Hepatocyte (in vitro differentiated cells): ENCODE results near the gene FARP1. TPM values are rescaled to one million over a fixed set of nuclear protein-coding genes. Genes with fewer than 3 reads are reported as not detected.

Experiments used
- DNase-seq: peaks from one replicate; pipeline ENCODE4 v3.0.0-alpha.2; 2016; ENCODE audit warnings: low spot score
- H2AFZ ChIP-seq: fragments of 200-600 bp; sonication (generic); 2 replicates; pipeline ENCODE4 v1.6.0; 2016; ENCODE audit warnings: antibody characterized with exemption, mild to moderate bottlenecking
- H3K27ac ChIP-seq: fragments of 200-600 bp; sonication (generic); 2 replicates; pipeline ENCODE4 v1.5.1; 2016; ENCODE audit warnings: mild to moderate bottlenecking
- H3K27me3 ChIP-seq: fragments of 200-600 bp; sonication (generic); 2 replicates; pipeline ENCODE4 v1.6.1; 2016
- H3K36me3 ChIP-seq: fragments of 200-600 bp; sonication (generic); replicated peaks from 2 replicates; pipeline ENCODE4 v1.5.1; 2016; ENCODE audit warnings: low read depth; ENCODE audit not compliant: insufficient read depth
- H3K4me1 ChIP-seq: fragments of 200-600 bp; sonication (generic); 2 replicates; pipeline ENCODE4 v1.5.1; 2016; ENCODE audit warnings: mild to moderate bottlenecking, moderate library complexity; ENCODE audit not compliant: insufficient read depth
- H3K4me2 ChIP-seq: fragments of 200-600 bp; sonication (generic); 2 replicates; pipeline ENCODE4 v1.6.0; 2016
- H3K4me3 ChIP-seq: fragments of 200-600 bp; sonication (generic); 2 replicates; pipeline ENCODE4 v1.5.1; 2016; ENCODE audit warnings: mild to moderate bottlenecking
- H3K79me2 ChIP-seq: fragments of 200-600 bp; sonication (generic); 2 replicates; pipeline ENCODE4 v1.6.0; 2017; ENCODE audit warnings: mild to moderate bottlenecking
- H3K9me2 ChIP-seq: fragments of 200-600 bp; sonication (generic); replicated peaks from 2 replicates; pipeline ENCODE4 v1.6.0; 2017; ENCODE audit warnings: mild to moderate bottlenecking; ENCODE audit not compliant: insufficient read depth
- H3K9me3 ChIP-seq: fragments of 200-600 bp; sonication (generic); 2 replicates; pipeline ENCODE4 v1.5.1; 2016; ENCODE audit warnings: low read depth, mild to moderate bottlenecking
- H4K20me1 ChIP-seq: fragments of 200-600 bp; sonication (generic); 2 replicates; pipeline ENCODE4 v1.6.0; 2016; ENCODE audit warnings: mild to moderate bottlenecking; ENCODE audit not compliant: insufficient read depth, poor library complexity, severe bottlenecking
- EZH2 ChIP-seq: fragments of 200-600 bp; sonication (generic); IDR thresholded peaks from 2 replicates; pipeline ENCODE4 v1.6.1; 2016; ENCODE audit warnings: antibody characterized with exemption, mild to moderate bottlenecking, borderline replicate concordance
- EZH2phosphoT487 ChIP-seq: fragments of 200-600 bp; sonication (generic); IDR thresholded peaks from one replicate; pipeline ENCODE4 v1.6.1; 2018; ENCODE audit warnings: antibody characterized with exemption, mild to moderate bottlenecking, low read depth, moderate library complexity; ENCODE audit not compliant: unreplicated experiment, severe bottlenecking
- WGBS: methylation state at CpG from one replicate; pipeline ENCODE4 v1.1.6; 2016; ENCODE audit warnings: low lambda C conversion rate; ENCODE audit errors: missing lambda C conversion rate; 5-methylcytosine and 5-hydroxymethylcytosine counted together
- polyA plus RNA-seq: library from polyadenylated mRNA; unstranded; fragments of >200 nt; fragmentation: Nextera tagmentation; extraction: Ambion mirVana; gene quantifications from 2 replicates; pipeline ENCODE4 v1.2.1, GENCODE V29; 2016
- total RNA-seq: library from RNA; depleted of rRNA; stranded (reverse); fragments of >200 nt; gene quantifications from 2 replicates; pipeline ENCODE4 v1.2.3, GENCODE V29; 2014
- TF ChIP-seq, protein P1 (sequence below): fragments of 200-600 bp; sonication (generic); IDR thresholded peaks from 2 replicates; pipeline ENCODE4 v1.5.1; 2016; ENCODE audit warnings: antibody characterized with exemption, mild to moderate bottlenecking; ENCODE audit not compliant: poor library complexity

The FARP1 gene
- total and polyA plus RNA-seq, 2 experiments from 2014 or later, result 35.5 to 68.7 TPM

DNA sequence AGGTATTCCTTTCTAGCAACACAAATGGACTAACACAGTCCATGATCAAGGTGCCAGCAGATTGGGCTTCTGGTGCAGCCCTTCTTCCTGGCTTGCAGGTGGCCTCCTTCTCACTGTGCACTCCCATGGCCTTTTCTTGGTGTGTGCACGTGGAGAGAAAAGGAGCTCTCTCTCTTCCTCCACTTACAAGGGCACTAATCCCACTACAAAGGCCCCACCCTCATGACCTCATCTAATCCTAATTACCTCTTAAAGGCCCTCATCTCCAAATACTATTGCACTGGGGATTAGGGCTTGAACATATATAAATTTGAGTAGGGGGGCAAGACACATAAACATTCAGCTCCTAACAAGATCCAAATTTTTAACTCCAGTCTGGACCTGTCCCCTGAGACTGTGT lies 19.7 kb upstream of the FARP1 start:
- Histone ChIP-seq H4K20me1 (no peaks in the 10 kb centered on the region), H3K27ac (no peak overlapping the region), H3K9me2 (no peaks in the 10 kb centered on the region), H3K27me3 (no peaks in the 10 kb centered on the region), H2AFZ (no peak overlapping the region), H3K4me3 (no peak overlapping the region), H3K4me2 (no peak overlapping the region), H3K4me1 (no peaks in the 10 kb centered on the region), H3K36me3 (no peaks in the 10 kb centered on the region), H3K9me3 (no peaks in the 10 kb centered on the region), H3K79me2 (no peaks in the 10 kb centered on the region)
- TF ChIP-seq EZH2phosphoT487 (no peak), EZH2 (no peak)
- TF ChIP-seq, protein P1, sequence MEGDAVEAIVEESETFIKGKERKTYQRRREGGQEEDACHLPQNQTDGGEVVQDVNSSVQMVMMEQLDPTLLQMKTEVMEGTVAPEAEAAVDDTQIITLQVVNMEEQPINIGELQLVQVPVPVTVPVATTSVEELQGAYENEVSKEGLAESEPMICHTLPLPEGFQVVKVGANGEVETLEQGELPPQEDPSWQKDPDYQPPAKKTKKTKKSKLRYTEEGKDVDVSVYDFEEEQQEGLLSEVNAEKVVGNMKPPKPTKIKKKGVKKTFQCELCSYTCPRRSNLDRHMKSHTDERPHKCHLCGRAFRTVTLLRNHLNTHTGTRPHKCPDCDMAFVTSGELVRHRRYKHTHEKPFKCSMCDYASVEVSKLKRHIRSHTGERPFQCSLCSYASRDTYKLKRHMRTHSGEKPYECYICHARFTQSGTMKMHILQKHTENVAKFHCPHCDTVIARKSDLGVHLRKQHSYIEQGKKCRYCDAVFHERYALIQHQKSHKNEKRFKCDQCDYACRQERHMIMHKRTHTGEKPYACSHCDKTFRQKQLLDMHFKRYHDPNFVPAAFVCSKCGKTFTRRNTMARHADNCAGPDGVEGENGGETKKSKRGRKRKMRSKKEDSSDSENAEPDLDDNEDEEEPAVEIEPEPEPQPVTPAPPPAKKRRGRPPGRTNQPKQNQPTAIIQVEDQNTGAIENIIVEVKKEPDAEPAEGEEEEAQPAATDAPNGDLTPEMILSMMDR, result no peak
- 80% methylated on average over 1 of the region's 1 CpG for WGBS
- DNase-seq, result no peak

- no peak overlapping the region for H2AFZ ChIP-seq
- no peaks in the 10 kb centered on the region for H3K27me3 ChIP-seq
- no peak for TF ChIP-seq EZH2phosphoT487
- TF ChIP-seq, protein P1, result no peak
- no peak for TF ChIP-seq EZH2
- 91% methylated on average over 5 of the region's 5 CpGs for WGBS
- no peak for DNase-seq
- no peak overlapping the region for H3K27ac ChIP-seq
- no peaks in the 10 kb centered on the region for H4K20me1 ChIP-seq
- no peak overlapping the region for H3K4me3 ChIP-seq
- H3K9me3 ChIP-seq, result no peaks in the 10 kb centered on the region
- no peaks in the 10 kb centered on the region for H3K4me1 ChIP-seq
- no peaks in the 10 kb centered on the region for H3K9me2 ChIP-seq
- no peak overlapping the region for H3K4me2 ChIP-seq
- H3K36me3 ChIP-seq, result no peaks in the 10 kb centered on the region
- no peaks in the 10 kb centered on the region for H3K79me2 ChIP-seq
Observed at GRCh38 chr13:98129059-98129746, 13.7 kb upstream of the FARP1 start.

DNA sequence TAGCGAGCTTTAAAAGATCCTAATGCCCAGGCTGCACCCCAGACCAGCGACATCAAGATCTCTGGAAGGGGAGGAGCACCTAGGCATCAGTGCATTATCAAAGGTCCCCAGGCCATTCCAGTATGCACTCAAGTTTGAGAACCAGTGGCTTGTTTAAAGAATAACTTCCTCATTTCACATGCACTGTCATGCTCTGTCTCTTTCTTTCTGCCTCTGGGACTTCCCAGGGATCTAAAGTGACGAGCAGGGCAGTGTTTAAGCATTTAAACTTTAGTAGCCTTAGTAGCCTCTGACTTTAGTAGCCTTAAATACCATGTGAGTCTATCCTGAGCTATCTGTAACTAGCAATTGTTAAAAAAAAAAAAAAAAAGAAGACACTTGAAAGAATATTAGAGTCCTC lies 8.9 kb upstream of the FARP1 start:
- no peak for DNase-seq
- no peak overlapping the region for H2AFZ ChIP-seq
- 46% methylated on average over 3 of the region's 3 CpGs for WGBS

More for the DNA sequence above, 8.9 kb upstream of the FARP1 start:
- Histone ChIP-seq H3K36me3 (no peaks in the 10 kb centered on the region), H4K20me1 (no peaks in the 10 kb centered on the region), H3K9me2 (no peaks in the 10 kb centered on the region), H3K27ac (no peak overlapping the region), H3K27me3 (no peaks in the 10 kb centered on the region), H3K79me2 (no peaks in the 10 kb centered on the region), H3K4me1 (no peaks in the 10 kb centered on the region), H3K4me2 (no peak overlapping the region), H3K9me3 (no peaks in the 10 kb centered on the region), H3K4me3 (no peak overlapping the region)
- TF ChIP-seq EZH2, result no peak
- TF ChIP-seq EZH2phosphoT487, result no peak
- TF ChIP-seq, protein P1, result no peak
